A673 (cell line): ENCODE measurements around the gene ASTN1. TPM values are rescaled to one million over a fixed set of nuclear protein-coding genes. Genes with fewer than 3 reads are reported as not detected.

Source experiments
- BruUV-seq: library from RNA; stranded (reverse); fragments of 400-500 nt; replicated peaks from 2 replicates; lab custom pipeline; 2021; lab: Mats Ljungman, UMichigan
- CTCF ChIA-PET: fragments of 300-600 bp; sonication (Branson Sonifier 250); formaldehyde crosslinking; loops from one replicate; lab custom pipeline; 2022; ENCODE audit warnings: antibody characterized with exemption; lab: Charles Lee
- POLR2A ChIA-PET: fragments of 300-600 bp; sonication (Branson Sonifier 250); formaldehyde crosslinking; loops from one replicate; lab custom pipeline; 2022; ENCODE audit warnings: antibody characterized with exemption; ENCODE audit not compliant: low non-redundant PET; lab: Charles Lee
- DNase-seq: peaks from one replicate; pipeline ENCODE4 v3.0.0-alpha.2; 2015; ENCODE audit warnings: low spot score
- H3K27ac ChIP-seq: fragments of 200-600 bp; sonication (generic); 2 replicates; pipeline ENCODE4 v1.5.1; 2016; ENCODE audit warnings: mixed run types, low read depth, mild to moderate bottlenecking, mixed read lengths, antibody characterized with exemption, low read length; ENCODE audit not compliant: poor library complexity, severe bottlenecking
- H3K27me3 ChIP-seq: fragments of 200-600 bp; sonication (generic); replicated peaks from 2 replicates; pipeline ENCODE4 v1.6.1; 2017; ENCODE audit warnings: mixed run types, low read depth, mild to moderate bottlenecking, mixed read lengths, antibody characterized with exemption, low read length; ENCODE audit not compliant: insufficient read depth, poor library complexity
- H3K36me3 ChIP-seq: fragments of 200-600 bp; sonication (generic); 2 replicates; pipeline ENCODE4 v1.6.1; 2016; ENCODE audit warnings: mixed run types, mild to moderate bottlenecking, mixed read lengths, antibody characterized with exemption, low read length; ENCODE audit not compliant: insufficient read depth, poor library complexity, severe bottlenecking
- H3K4me1 ChIP-seq: fragments of 200-600 bp; sonication (generic); 2 replicates; pipeline ENCODE4 v1.6.1; 2017; ENCODE audit warnings: mixed run types, mild to moderate bottlenecking, mixed read lengths, antibody characterized with exemption, low read length; ENCODE audit not compliant: insufficient read depth, poor library complexity, severe bottlenecking
- H3K4me3 ChIP-seq: fragments of 200-600 bp; sonication (generic); 2 replicates; pipeline ENCODE4 v1.5.1; 2016; ENCODE audit warnings: low read depth, mixed run types, mild to moderate bottlenecking, mixed read lengths, low read length; ENCODE audit not compliant: poor library complexity, severe bottlenecking
- H3K9me3 ChIP-seq: fragments of 200-600 bp; sonication (generic); 2 replicates; pipeline ENCODE4 v1.6.1; 2016; ENCODE audit warnings: mixed run types, low read depth, mild to moderate bottlenecking, mixed read lengths, antibody characterized with exemption, low read length; ENCODE audit not compliant: poor library complexity, severe bottlenecking
- CTCF ChIP-seq: fragments of 300-800, 200-600 bp; sonication (generic); conservative IDR thresholded peaks from 2 replicates; pipeline ENCODE4 v1.5.1; 2017; ENCODE audit warnings: low read depth, mild to moderate bottlenecking, antibody characterized with exemption, low read length, moderate library complexity, mixed read lengths
- EZH2 ChIP-seq: fragments of 200-600 bp; sonication (generic); IDR thresholded peaks from 2 replicates; pipeline ENCODE4 v1.6.1; 2017; ENCODE audit warnings: borderline replicate concordance, low read depth, mild to moderate bottlenecking, mixed read lengths, antibody characterized with exemption, low read length; ENCODE audit not compliant: poor library complexity, severe bottlenecking
- intact Hi-C: fragments of 100-400 bp; cut with micrococcal nuclease; formaldehyde crosslinking; loops from one replicate; pipeline ENCODE4 v1.10.0; 2022; ENCODE audit not compliant: unreplicated experiment
- total RNA-seq: library from RNA; stranded (reverse); gene quantifications from 2 replicates; pipeline ENCODE4 v1.2.3, GENCODE V29; 2021

The ASTN1 gene
- total RNA-seq, 1 experiment from 2014 or later: 0.41 TPM

- Histone ChIP-seq H3K4me3 (no peak overlapping the region), H3K9me3 (no peaks in the 10 kb centered on the region), H3K27me3 (no peaks in the 10 kb centered on the region), H3K27ac (no peak overlapping the region), H3K36me3 (no peaks in the 10 kb centered on the region), H3K4me1 (no peaks in the 10 kb centered on the region)
- intact Hi-C loops: no loop called here
- ChIA-PET CTCF (no interaction called here), POLR2A (no interaction called here)
- no peak for TF ChIP-seq EZH2
- no peak for TF ChIP-seq CTCF
- no TSS peak for BruUV-seq
- DNase-seq: no peak
Observed at GRCh38 chr1:176885751-176886150, 278.8 kb downstream of the ASTN1 start.

GRCh38 chr1:176885341-176885740, 279.2 kb downstream of the ASTN1 start:
- H3K9me3 ChIP-seq: no peaks in the 10 kb centered on the region
- H3K36me3 ChIP-seq: no peaks in the 10 kb centered on the region
- ChIA-PET POLR2A (no interaction called here), CTCF (no interaction called here)
- no peaks in the 10 kb centered on the region for H3K27me3 ChIP-seq
- intact Hi-C loops: no loop called here
- TF ChIP-seq EZH2 (no peak), CTCF (no peak)
- no TSS peak for BruUV-seq
- no peaks in the 10 kb centered on the region for H3K4me1 ChIP-seq
- no peak for DNase-seq
- H3K4me3 ChIP-seq: no peak overlapping the region
- H3K27ac ChIP-seq: no peak overlapping the region

- H3K4me3 ChIP-seq: no peak overlapping the region
- DNase-seq: no peak
- no peaks in the 10 kb centered on the region for H3K4me1 ChIP-seq
- intact Hi-C loops: loop anchor here (5.0 kb wide), 1 partner anchor 1062 kb away; no protein-coding TSS in a partner anchor
- H3K36me3 ChIP-seq: no peaks in the 10 kb centered on the region
- no TSS peak for BruUV-seq
- H3K9me3 ChIP-seq: no peaks in the 10 kb centered on the region
- POLR2A ChIA-PET: no interaction called here
- TF ChIP-seq EZH2 (no peak), CTCF (no peak)
- no peaks in the 10 kb centered on the region for H3K27me3 ChIP-seq
- CTCF ChIA-PET: no interaction called here
- no peak overlapping the region for H3K27ac ChIP-seq
Observed at GRCh38 chr1:176884911-176885310, 279.6 kb downstream of the ASTN1 start.
